IMR-90 (cell line): ENCODE data around the gene PDLIM1. TPM values are rescaled to one million over a fixed set of nuclear protein-coding genes. Genes with fewer than 3 reads are reported as not detected.

Experiments
- ATAC-seq: fragments of 200-7000 bp; cut with Tn5 transposase; 2 replicates; pipeline ENCODE4 v1.9.1; 2020; ENCODE audit warnings: low read depth, mild to moderate bottlenecking, moderate library complexity
- BruUV-seq: library from RNA; stranded (reverse); fragments of 400-500 nt; replicated peaks from 2 replicates; lab custom pipeline; 2021; lab: Mats Ljungman, UMichigan
- CTCF ChIA-PET: fragments of 300-600 bp; formaldehyde crosslinking; extraction: SDS; loops from one replicate; lab custom pipeline; 2021; ENCODE audit warnings: antibody characterized with exemption; lab: Yijun Ruan, JAX
- POLR2A ChIA-PET: fragments of 300-600 bp; sonication (Branson Sonifier 250); formaldehyde crosslinking; loops from one replicate; lab custom pipeline; 2022; ENCODE audit warnings: antibody characterized with exemption; ENCODE audit not compliant: unreplicated experiment; lab: Charles Lee
- DNase-seq: peaks from one replicate; pipeline ENCODE4 v3.0.0; 2013
- H2AFZ ChIP-seq: replicated peaks from 2 replicates; pipeline ENCODE3; 2013; ENCODE audit warnings: low read length, mild to moderate bottlenecking; ENCODE audit not compliant: poor library complexity
- H2AK5ac ChIP-seq: 2 replicates; pipeline ENCODE4 v1.6.1; 2013; ENCODE audit warnings: low read depth, low read length, inconsistent platforms
- H2AK9ac ChIP-seq: replicated peaks from 2 replicates; pipeline ENCODE3; 2013; ENCODE audit warnings: mild to moderate bottlenecking, low read depth, low read length, moderate library complexity; ENCODE audit not compliant: poor library complexity
- H2BK120ac ChIP-seq: 2 replicates; pipeline ENCODE4 v1.6.1; 2013; ENCODE audit warnings: low read depth, low read length, inconsistent platforms
- H2BK15ac ChIP-seq: 3 replicates; pipeline ENCODE4 v1.6.1; 2013; ENCODE audit warnings: low read depth, low read length, inconsistent platforms
- H2BK20ac ChIP-seq: 2 replicates; pipeline ENCODE4 v1.6.1; 2013; ENCODE audit warnings: low read depth, mild to moderate bottlenecking, inconsistent platforms, low read length, moderate library complexity
- H2BK5ac ChIP-seq: 2 replicates; pipeline ENCODE4 v1.6.1; 2013; ENCODE audit warnings: mild to moderate bottlenecking, low read depth, low read length, inconsistent platforms; ENCODE audit not compliant: poor library complexity, severe bottlenecking
- H3K14ac ChIP-seq: replicated peaks from 2 replicates; pipeline ENCODE4 v1.6.1; 2013; ENCODE audit warnings: low read depth, low read length, inconsistent platforms
- H3K18ac ChIP-seq: 2 replicates; pipeline ENCODE4 v1.6.1; 2013; ENCODE audit warnings: low read depth, low read length, control low read depth
- H3K23ac ChIP-seq: 2 replicates; pipeline ENCODE4 v1.6.1; 2013; ENCODE audit warnings: low read depth, low read length, inconsistent platforms
- H3K27ac ChIP-seq: 2 replicates; pipeline ENCODE4 v1.5.1; 2013; ENCODE audit warnings: mild to moderate bottlenecking, control low read depth, low read length; ENCODE audit not compliant: insufficient read depth
- H3K27me3 ChIP-seq: 2 replicates; pipeline ENCODE4 v1.6.1; 2013; ENCODE audit warnings: low read length; ENCODE audit not compliant: control insufficient read depth, insufficient read depth
- H3K36me3 ChIP-seq: 2 replicates; pipeline ENCODE4 v1.6.1; 2013; ENCODE audit warnings: low read length, mixed read lengths; ENCODE audit not compliant: control insufficient read depth, insufficient read depth
- H3K4ac ChIP-seq: 2 replicates; pipeline ENCODE4 v1.6.1; 2013; ENCODE audit warnings: low read depth, low read length, inconsistent platforms
- H3K4me1 ChIP-seq: 2 replicates; pipeline ENCODE4 v1.6.1; 2013; ENCODE audit warnings: low read length, mixed read lengths; ENCODE audit not compliant: control insufficient read depth, insufficient read depth
- H3K4me2 ChIP-seq: 2 replicates; pipeline ENCODE4 v1.6.1; 2013; ENCODE audit warnings: low read depth, mild to moderate bottlenecking, control low read depth, low read length, moderate library complexity
- H3K4me3 ChIP-seq: 2 replicates; pipeline ENCODE4 v1.5.1; 2013; ENCODE audit warnings: low read depth, mild to moderate bottlenecking, control low read depth, low read length, moderate library complexity; ENCODE audit not compliant: insufficient read depth
- H3K56ac ChIP-seq: 2 replicates; pipeline ENCODE4 v1.6.1; 2013; ENCODE audit warnings: low read length, inconsistent platforms; ENCODE audit not compliant: insufficient read depth; ENCODE audit errors: extremely low read depth
- H3K79me1 ChIP-seq, 2 experiments: 2 replicates each; pipeline ENCODE4 v1.6.1; 2013; ENCODE audit warnings: low read length in 2 of 2, inconsistent platforms in 1 of 2, low read depth in 1 of 2
- H3K9ac ChIP-seq: 2 replicates; pipeline ENCODE4 v1.6.1; 2013; ENCODE audit warnings: low read depth, low read length, control low read depth
- H3K9me1 ChIP-seq: 2 replicates; pipeline ENCODE4 v1.6.1; 2013; ENCODE audit warnings: low read length, inconsistent platforms; ENCODE audit not compliant: insufficient read depth
- H3K9me3 ChIP-seq: 2 replicates; pipeline ENCODE4 v1.6.1; 2013; ENCODE audit warnings: low read length; ENCODE audit not compliant: control insufficient read depth, insufficient read depth
- H4K20me1 ChIP-seq: 2 replicates; pipeline ENCODE4 v1.6.1; 2013; ENCODE audit warnings: low read length, inconsistent platforms; ENCODE audit not compliant: insufficient read depth
- H4K5ac ChIP-seq: 2 replicates; pipeline ENCODE4 v1.6.1; 2013; ENCODE audit warnings: mild to moderate bottlenecking, low read depth, low read length, control low read depth
- H4K8ac ChIP-seq, 2 experiments: 2 replicates each; pipeline ENCODE4 v1.6.1; 2013; ENCODE audit warnings: low read depth in 2 of 2, low read length in 2 of 2, control low read depth in 1 of 2, inconsistent platforms in 1 of 2
- H4K91ac ChIP-seq: 2 replicates; pipeline ENCODE4 v1.6.1; 2013; ENCODE audit warnings: low read depth, low read length, inconsistent platforms; ENCODE audit not compliant: insufficient read depth
- BHLHE40 ChIP-seq: fragments of 150-350 bp; IDR thresholded peaks from 2 replicates; pipeline ENCODE4 v1.6.1; 2016; ENCODE audit warnings: mild to moderate bottlenecking, low read depth, low read length
- FOS ChIP-seq: fragments of 150-350 bp; IDR thresholded peaks from 2 replicates; pipeline ENCODE4 v1.6.1; 2016; ENCODE audit warnings: low read depth, low read length
- MAFK ChIP-seq: IDR thresholded peaks from 2 replicates; pipeline ENCODE4 v1.6.1; 2012; ENCODE audit warnings: low read depth, low read length, improper control_type of control experiment
- MXI1 ChIP-seq: IDR thresholded peaks from 2 replicates; pipeline ENCODE4 v1.6.1; 2012; ENCODE audit warnings: low read depth, mild to moderate bottlenecking, low read length, moderate library complexity, borderline replicate concordance
- RCOR1 ChIP-seq: IDR thresholded peaks from 2 replicates; pipeline ENCODE4 v1.6.1; 2012; ENCODE audit warnings: mild to moderate bottlenecking, low read length, improper control_type of control experiment; ENCODE audit not compliant: insufficient replicate concordance
- WGBS, 2 experiments: methylation state at CpG; one replicate each; pipeline versions ENCODE4 v1.1.5 to v1.1.7; 2013; ENCODE audit warnings: missing lambda C conversion rate in 2 of 2; ENCODE audit not compliant: insufficient read length in 1 of 2; ENCODE audit errors: extremely low coverage in 2 of 2; 5-methylcytosine and 5-hydroxymethylcytosine counted together
- dilution Hi-C: fragments of 300-500 bp; cut with HindIII; formaldehyde crosslinking; loops from one replicate; pipeline ENCODE4 v1.14.3; 2018; ENCODE audit warnings: low sequenced_read_pairs; ENCODE audit not compliant: unreplicated experiment
- in situ Hi-C: fragments of 300-500 bp; cut with MboI; formaldehyde crosslinking; loops from 3 replicates; pipeline ENCODE4 v1.14.3; 2019; ENCODE audit warnings: low sequenced_read_pairs, inconsistent platforms, mixed read lengths
- intact Hi-C: fragments of 100-400 bp; cut with micrococcal nuclease; formaldehyde crosslinking; loops from 2 replicates; pipeline ENCODE4 v1.10.0; 2022
- polyA plus RNA-seq, 3 experiments: library from polyadenylated mRNA; depleted of rRNA; stranded (reverse); fragments of >200 nt; gene quantifications; 2 replicates each; pipeline ENCODE4 v1.2.3, GENCODE V29; 2012; ENCODE audit warnings: low replicate concordance in 1 of 3
- total RNA-seq: library from RNA; depleted of rRNA; stranded (reverse); fragments of >200 nt; gene quantifications from 2 replicates; pipeline ENCODE4 v1.2.3, GENCODE V29; 2012

PDLIM1 gene
- total and polyA plus RNA-seq, 2 of the 4 experiments (the other 2 are of a cell fraction), result 30.1 to 187 TPM

- no peak overlapping the region for H4K91ac ChIP-seq
- TF ChIP-seq BHLHE40 (no peak), FOS (no peak), MXI1 (no peak), MAFK (no peak), RCOR1 (no peak)
- peaks cover 15% of the 10 kb centered on the region for H3K4me1 ChIP-seq
- no peak overlapping the region for H3K4me3 ChIP-seq
- no peak overlapping the region for H3K23ac ChIP-seq
- no peak overlapping the region for H2BK5ac ChIP-seq
- no peak overlapping the region for H3K14ac ChIP-seq
- dilution Hi-C loops (no loop called here), intact Hi-C loops (no loop called here), in situ Hi-C loops (no loop called here)
- no peaks in the 10 kb centered on the region for H3K36me3 ChIP-seq
- no peak overlapping the region; the same call in 1 of the 2 replicates for H2AK5ac ChIP-seq
- DNase-seq (no peak), ATAC-seq (no peak)
- H2AFZ ChIP-seq, result no peak overlapping the region
- no peaks in the 10 kb centered on the region for H3K9me3 ChIP-seq
- no peak overlapping the region for H3K27ac ChIP-seq
- no peak overlapping the region for H4K5ac ChIP-seq
- H2AK9ac ChIP-seq, result no peak overlapping the region
- no peak overlapping the region for H3K56ac ChIP-seq
- H2BK120ac ChIP-seq, result peak overlapping the region; percentile 28; the same call in 1 of the 2 replicates
- no peak overlapping the region for H4K8ac ChIP-seq
- WGBS, 2 experiments, result no CpG with 5 or more reads among the region's 4 CpGs
- peaks cover 9% of the 10 kb centered on the region for H3K9me1 ChIP-seq
- H2BK20ac ChIP-seq, result peak overlapping the region; percentile 39; the same call in 1 of the 2 replicates
- H3K4me2 ChIP-seq, result no peak overlapping the region
- CTCF ChIA-PET, result interaction anchor here (1.2 kb wide), 1 partner anchor 16 kb away, joined by 4 read pairs; no protein-coding TSS in a partner anchor
- H2BK15ac ChIP-seq, result 0 out of 3 replicates have a peak overlapping the region, but pooled peaks have one; percentile 60
- no TSS peak for BruUV-seq
- no peaks in the 10 kb centered on the region for H3K79me1 ChIP-seq
- peak overlapping the region; percentile 34 for H3K4ac ChIP-seq
- POLR2A ChIA-PET, result no interaction called here
- no peaks in the 10 kb centered on the region for H3K27me3 ChIP-seq
- no peak overlapping the region for H3K9ac ChIP-seq
- H3K18ac ChIP-seq, result no peak overlapping the region
- peaks cover 3% of the 10 kb centered on the region; the same call in 1 of the 2 replicates for H4K20me1 ChIP-seq
These were observed 13.7 kb upstream of the PDLIM1 start for GRCh38 chr10:95304463-95304862.
